ENCODE measurements around the gene IMPA2.
"Not testable (repeated sequence)": the region's sequence is repeated elsewhere in the genome, so short reads cannot be mapped to it uniquely, and the experiment has no call there.

IMPA2 gene

GRCh38 chr18:12076424-12077140 lies 95.3 kb downstream of the IMPA2 start:
- ATAC-seq (ENCODE audit: insufficient read depth, low read depth) = no peak

GRCh38 chr18:12077994-12078393 lies 96.7 kb downstream of the IMPA2 start:
- not testable (repeated sequence) for H3K9ac ChIP-seq (ENCODE audit: low read depth, low read length); H3K27ac ChIP-seq (ENCODE audit: low read length); H3K9me3 ChIP-seq (ENCODE audit: insufficient read depth, low read length, severe bottlenecking); H2AFZ ChIP-seq (ENCODE audit: low read depth, low read length); H3K36me3 ChIP-seq (ENCODE audit: insufficient read depth, low read length); H3K4me1 ChIP-seq (ENCODE audit: insufficient read depth, low read length); DNase-seq; H3K79me2 ChIP-seq (ENCODE audit: insufficient read depth, low read length); ATAC-seq (ENCODE audit: insufficient read depth, low read depth); H3K4me3 ChIP-seq (ENCODE audit: low read depth in 1 of 2, low read length in 2 of 2); H4K20me1 ChIP-seq (ENCODE audit: insufficient read depth, low read length); H3K4me2 ChIP-seq (ENCODE audit: insufficient read depth, low read length); H3K27me3 ChIP-seq (ENCODE audit: insufficient read depth, low read length, poor library complexity)

More at GRCh38 chr18:12076424-12077140, 95.3 kb downstream of the IMPA2 start:
- Histone ChIP-seq H3K9me3 (ENCODE audit: insufficient read depth, low read length, severe bottlenecking) (no peaks in the 10 kb centered on the region), H3K4me1 (ENCODE audit: insufficient read depth, low read length) (no peaks in the 10 kb centered on the region), H3K9ac (ENCODE audit: low read depth, low read length) (no peak overlapping the region), H3K27ac (ENCODE audit: low read length) (no peak overlapping the region), H3K4me2 (ENCODE audit: insufficient read depth, low read length) (no peak overlapping the region), H3K36me3 (ENCODE audit: insufficient read depth, low read length) (no peaks in the 10 kb centered on the region), H3K4me3 (ENCODE audit: low read depth in 1 of 2, low read length in 2 of 2) (no peak overlapping the region), H2AFZ (ENCODE audit: low read depth, low read length) (no peak overlapping the region), H4K20me1 (ENCODE audit: insufficient read depth, low read length) (no peaks in the 10 kb centered on the region), H3K27me3 (ENCODE audit: insufficient read depth, low read length, poor library complexity) (peaks cover 7% of the 10 kb centered on the region), H3K79me2 (ENCODE audit: insufficient read depth, low read length) (no peaks in the 10 kb centered on the region)
- DNase-seq = no peak
- TF ChIP-seq EZH2 (IDR thresholded peaks at IDR 0.05; ENCODE audit: borderline replicate concordance, low read depth, low read length, severe bottlenecking) (no peak), CTCF (IDR thresholded peaks at IDR 0.05; ENCODE audit: borderline replicate concordance, extremely low read depth, low read length, poor library complexity, severe bottlenecking) (no peak)

DNA sequence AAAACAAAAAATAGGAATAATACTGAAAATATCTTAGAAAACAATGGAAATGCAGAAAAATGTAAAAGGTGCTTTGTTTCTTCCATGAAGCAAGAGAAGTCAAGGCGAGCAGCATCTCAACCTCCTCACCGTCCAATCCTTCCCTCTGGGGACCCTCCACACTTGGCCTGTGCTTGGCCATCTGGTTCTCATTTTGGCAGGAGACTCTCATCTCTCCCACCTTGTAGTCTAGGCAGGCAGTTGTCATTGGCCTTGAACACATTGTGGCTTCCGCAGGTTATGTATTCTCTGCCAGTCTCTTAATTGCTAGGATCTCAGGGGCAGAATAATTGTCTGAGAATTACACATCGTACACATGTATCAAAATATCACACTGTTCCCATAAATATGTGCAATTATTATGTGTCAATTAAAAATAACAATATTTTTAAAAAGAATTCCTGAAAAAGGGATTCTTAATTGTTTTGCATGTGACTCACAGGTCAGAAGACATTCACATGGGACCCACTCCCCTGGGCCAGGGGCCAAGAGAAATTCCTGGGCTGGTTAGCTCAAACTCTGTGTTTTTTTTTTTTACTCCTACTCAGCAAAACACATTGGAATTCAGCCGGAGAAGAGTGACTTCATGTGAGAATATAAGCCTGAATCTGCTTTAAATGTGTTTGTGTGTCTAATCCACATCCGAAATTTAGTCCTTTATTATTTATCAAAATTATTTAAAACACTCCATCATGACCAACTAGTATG lies 98.4 kb downstream of the IMPA2 start:
- no peaks in the 10 kb centered on the region for H3K4me1 ChIP-seq (ENCODE audit: insufficient read depth, low read length)
- no peak for TF ChIP-seq CTCF (IDR thresholded peaks at IDR 0.05; ENCODE audit: borderline replicate concordance, extremely low read depth, low read length, poor library complexity, severe bottlenecking)
- TF ChIP-seq EZH2 (IDR thresholded peaks at IDR 0.05; ENCODE audit: borderline replicate concordance, low read depth, low read length, severe bottlenecking) = no peak
- H3K9ac ChIP-seq (ENCODE audit: low read depth, low read length) = no peak overlapping the region
- no peak overlapping the region for H3K4me3 ChIP-seq (ENCODE audit: low read depth in 1 of 2, low read length in 2 of 2)
- no peak overlapping the region for H3K27ac ChIP-seq (ENCODE audit: low read length)
- no peak overlapping the region for H3K4me2 ChIP-seq (ENCODE audit: insufficient read depth, low read length)
- no peaks in the 10 kb centered on the region for H3K9me3 ChIP-seq (ENCODE audit: insufficient read depth, low read length, severe bottlenecking)
- H3K79me2 ChIP-seq (ENCODE audit: insufficient read depth, low read length) = no peaks in the 10 kb centered on the region
- no peaks in the 10 kb centered on the region for H3K36me3 ChIP-seq (ENCODE audit: insufficient read depth, low read length)
- H3K27me3 ChIP-seq (ENCODE audit: insufficient read depth, low read length, poor library complexity) = peaks cover 2% of the 10 kb centered on the region
- H2AFZ ChIP-seq (ENCODE audit: low read depth, low read length) = no peak overlapping the region
- no peaks in the 10 kb centered on the region for H4K20me1 ChIP-seq (ENCODE audit: insufficient read depth, low read length)
- ATAC-seq (ENCODE audit: insufficient read depth, low read depth) (no peak), DNase-seq (no peak)

All from DND-41 (cell line).